NCI-H510A (cell line): ENCODE results near the gene FCHSD2.
"Not testable (repeated sequence)": the region's sequence is repeated elsewhere in the genome, so short reads cannot be mapped to it uniquely, and the experiment has no call there.

ENCODE experiments used
- DNase-seq: peaks from one replicate; lab custom pipeline; 2025; lab: John Stamatoyannopoulos, UW

FCHSD2 gene

GRCh38 chr11:72833811-72834493 is 308.2 kb downstream of the FCHSD2 start:
- DNase-seq: no peak

GRCh38 chr11:72833083-72833733 is 308.9 kb downstream of the FCHSD2 start:
- DNase-seq: no peak

- DNase-seq: no peak
These were observed 309.6 kb downstream of the FCHSD2 start for GRCh38 chr11:72832301-72833082.

GRCh38 chr11:72831521-72832300 is 310.4 kb downstream of the FCHSD2 start:
- peak; percentile 33 for DNase-seq

GRCh38 chr11:72829884-72830533 is 312.1 kb downstream of the FCHSD2 start:
- no peak for DNase-seq

- DNase-seq: no peak
These were observed 312.9 kb downstream of the FCHSD2 start for GRCh38 chr11:72829178-72829577.

- no peak for DNase-seq
These were observed 313.4 kb downstream of the FCHSD2 start for GRCh38 chr11:72828692-72829101.

GRCh38 chr11:72828081-72828567 is 314.0 kb downstream of the FCHSD2 start:
- peak; percentile 15 for DNase-seq

- DNase-seq: not testable (repeated sequence)
These were observed 314.5 kb downstream of the FCHSD2 start for GRCh38 chr11:72827656-72828055.

GRCh38 chr11:72826942-72827480 is 315.1 kb downstream of the FCHSD2 start:
- DNase-seq: no peak

GRCh38 chr11:72826191-72826941 is 315.8 kb downstream of the FCHSD2 start:
- DNase-seq: no peak

- no peak for DNase-seq
These were observed 316.5 kb downstream of the FCHSD2 start for GRCh38 chr11:72825661-72826060.

- no peak for DNase-seq
These were observed 317.2 kb downstream of the FCHSD2 start for GRCh38 chr11:72824811-72825505.

GRCh38 chr11:72824020-72824419 is 318.1 kb downstream of the FCHSD2 start:
- DNase-seq: no peak

GRCh38 chr11:72823105-72823804 is 318.9 kb downstream of the FCHSD2 start:
- no peak for DNase-seq

GRCh38 chr11:72821920-72822799 is 320.0 kb downstream of the FCHSD2 start:
- peak; percentile 88 for DNase-seq

GRCh38 chr11:72821221-72821919 is 320.7 kb downstream of the FCHSD2 start:
- DNase-seq: peak; percentile 30
